RWPE1 (cell line): Measurements from ENCODE around the gene CBX1.

Experiments
- CTCF ChIA-PET: fragments of 350-600 bp; sonication (Branson Sonifier 250); formaldehyde crosslinking; extraction: SDS; loops from one replicate; lab custom pipeline; 2021; lab: Yijun Ruan, JAX
- POLR2A ChIA-PET: fragments of 400-600 bp; formaldehyde crosslinking; extraction: SDS; loops from one replicate; lab custom pipeline; 2020; ENCODE audit warnings: antibody characterized with exemption; ENCODE audit not compliant: low non-redundant PET; lab: Yijun Ruan, JAX
- DNase-seq: peaks from one replicate; pipeline ENCODE4 v3.0.0; 2012; ENCODE audit warnings: low spot score
- H3K27ac ChIP-seq: fragments of 450-650 bp; 2 replicates; pipeline ENCODE4 v1.5.1; 2017
- TF ChIP-seq, protein P1 (sequence below): fragments of 450-650 bp; conservative IDR thresholded peaks from 2 replicates; pipeline ENCODE4 v1.5.1; 2017; ENCODE audit warnings: low read depth, mild to moderate bottlenecking

Gene CBX1

GRCh38 chr17:48144976-48145798 is 43.9 kb upstream of the CBX1 start:
- DNase-seq, result no peak
- no peak overlapping the region for H3K27ac ChIP-seq
- TF ChIP-seq, protein P1, sequence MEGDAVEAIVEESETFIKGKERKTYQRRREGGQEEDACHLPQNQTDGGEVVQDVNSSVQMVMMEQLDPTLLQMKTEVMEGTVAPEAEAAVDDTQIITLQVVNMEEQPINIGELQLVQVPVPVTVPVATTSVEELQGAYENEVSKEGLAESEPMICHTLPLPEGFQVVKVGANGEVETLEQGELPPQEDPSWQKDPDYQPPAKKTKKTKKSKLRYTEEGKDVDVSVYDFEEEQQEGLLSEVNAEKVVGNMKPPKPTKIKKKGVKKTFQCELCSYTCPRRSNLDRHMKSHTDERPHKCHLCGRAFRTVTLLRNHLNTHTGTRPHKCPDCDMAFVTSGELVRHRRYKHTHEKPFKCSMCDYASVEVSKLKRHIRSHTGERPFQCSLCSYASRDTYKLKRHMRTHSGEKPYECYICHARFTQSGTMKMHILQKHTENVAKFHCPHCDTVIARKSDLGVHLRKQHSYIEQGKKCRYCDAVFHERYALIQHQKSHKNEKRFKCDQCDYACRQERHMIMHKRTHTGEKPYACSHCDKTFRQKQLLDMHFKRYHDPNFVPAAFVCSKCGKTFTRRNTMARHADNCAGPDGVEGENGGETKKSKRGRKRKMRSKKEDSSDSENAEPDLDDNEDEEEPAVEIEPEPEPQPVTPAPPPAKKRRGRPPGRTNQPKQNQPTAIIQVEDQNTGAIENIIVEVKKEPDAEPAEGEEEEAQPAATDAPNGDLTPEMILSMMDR, result no peak
- ChIA-PET POLR2A (no interaction called here), CTCF (no interaction called here)

DNA sequence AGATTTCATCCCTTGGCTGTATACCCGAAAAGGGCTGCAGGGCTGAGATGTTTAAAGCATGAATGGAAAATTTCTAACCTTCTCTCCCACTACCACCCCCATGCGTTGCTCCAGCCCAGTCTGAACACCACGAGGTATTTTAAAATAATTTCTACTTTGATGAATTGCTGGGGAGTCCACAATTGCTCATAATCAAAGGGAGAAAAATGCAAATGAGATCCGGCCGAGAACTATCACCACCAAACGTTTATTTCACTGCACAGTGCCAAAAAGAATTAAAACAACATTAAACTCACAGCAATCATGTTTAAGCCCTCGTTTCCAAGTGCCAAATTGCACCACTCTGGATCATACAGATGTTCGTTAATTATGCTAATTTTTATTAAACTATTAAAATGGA is 43.0 kb upstream of the CBX1 start:
- H3K27ac ChIP-seq, result no peak overlapping the region
- DNase-seq, result no peak
- TF ChIP-seq, protein P1, result no peak
- ChIA-PET CTCF (interaction anchor here (0.6 kb wide), 1 partner anchor 53 kb away, joined by 3 read pairs; no protein-coding TSS in a partner anchor), POLR2A (no interaction called here)

- TF ChIP-seq, protein P1, result no peak
- ChIA-PET CTCF (interaction anchor here (0.6 to 1.1 kb wide), 3 partner anchors 13 to 449 kb away, joined by 3 to 4 read pairs (median 3); no protein-coding TSS in a partner anchor), POLR2A (no interaction called here)
- DNase-seq, result no peak
- no peak overlapping the region for H3K27ac ChIP-seq
Observed at GRCh38 chr17:48143629-48144028, 42.4 kb upstream of the CBX1 start.

- CTCF ChIA-PET, result no interaction called here
- no peak for DNase-seq
- H3K27ac ChIP-seq, result no peak overlapping the region
- TF ChIP-seq, protein P1, result no peak
- POLR2A ChIA-PET, result no interaction called here
Observed at GRCh38 chr17:48139944-48140343, 38.7 kb upstream of the CBX1 start.

GRCh38 chr17:48137656-48138055 is 36.4 kb upstream of the CBX1 start:
- TF ChIP-seq, protein P1, result no peak
- POLR2A ChIA-PET, result no interaction called here
- no peak overlapping the region for H3K27ac ChIP-seq
- DNase-seq, result no peak
- CTCF ChIA-PET, result interaction anchor here (1.0 kb wide), 1 partner anchor 9 kb away, joined by 7 read pairs; no protein-coding TSS in a partner anchor

DNA sequence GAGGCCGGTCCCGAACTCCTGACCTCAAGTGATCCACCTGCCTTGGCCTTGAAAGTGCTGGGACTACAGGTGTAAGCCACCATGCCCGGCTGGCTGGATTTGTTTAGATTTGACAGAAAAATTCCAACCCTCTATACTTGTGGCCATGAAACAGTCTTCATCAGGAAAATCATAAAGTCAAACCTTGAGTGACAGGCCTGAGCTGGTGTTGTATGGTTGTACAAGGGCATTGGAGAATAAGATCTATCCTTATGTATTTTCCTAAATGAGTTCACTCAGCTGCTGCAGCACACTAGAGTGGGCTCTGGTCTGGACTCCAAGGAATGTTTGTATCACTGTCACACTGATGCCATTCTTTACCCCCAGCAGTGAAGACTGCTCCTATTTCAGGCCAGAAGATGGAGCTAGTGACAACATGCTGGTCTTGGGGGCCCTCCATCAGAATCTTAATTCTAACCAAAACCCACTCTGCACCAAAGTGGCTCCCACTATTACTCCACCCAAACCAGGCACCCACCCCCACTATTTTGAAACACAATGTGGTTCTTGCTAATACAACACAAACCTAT is 33.7 kb upstream of the CBX1 start:
- CTCF ChIA-PET, result no interaction called here
- DNase-seq, result no peak
- no peak overlapping the region for H3K27ac ChIP-seq
- TF ChIP-seq, protein P1, result no peak
- POLR2A ChIA-PET, result no interaction called here
